ENCODE data around the gene ENPP1. TPM values are rescaled to one million over a fixed set of nuclear protein-coding genes. Genes with fewer than 3 reads are reported as not detected.

ENPP1 gene
- total RNA-seq, 1 experiment from 2014 or later, result 29.7 TPM

DNA sequence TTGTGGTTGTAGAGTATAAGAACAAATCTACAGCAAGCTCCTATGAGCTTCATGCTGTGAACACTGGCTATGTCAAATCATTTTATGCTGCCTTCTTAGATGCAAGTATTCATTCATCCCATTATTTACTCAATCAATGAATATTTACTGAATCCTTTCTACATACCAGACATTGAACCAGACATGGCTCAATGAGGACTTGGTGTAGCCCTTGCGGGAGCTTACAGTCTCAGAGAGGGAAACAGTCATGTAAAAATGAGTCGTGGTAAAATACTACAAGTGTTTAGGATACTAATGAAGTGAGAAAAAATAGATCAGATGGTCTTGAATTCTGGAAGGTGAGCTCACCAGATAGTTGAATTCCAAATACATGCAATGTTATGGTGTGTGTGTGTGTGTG lies 44.8 kb upstream of the ENPP1 start:
- ATAC-seq (no peak), DNase-seq (ENCODE audit: low spot score) (no peak)
- no peaks in the 10 kb centered on the region for H3K36me3 Mint-ChIP-seq

GRCh38 chr6:131763749-131764148 lies 44.1 kb upstream of the ENPP1 start:
- CTCF ChIA-PET, result no interaction called here
- POLR2A ChIA-PET, result no interaction called here
- Mint-ChIP-seq H3K36me3 (no peaks in the 10 kb centered on the region), H3K9me3 (no peaks in the 10 kb centered on the region), H3K4me1 (no peaks in the 10 kb centered on the region), H3K27me3 (ENCODE audit: low read depth) (peaks cover 19% of the 10 kb centered on the region), H3K27ac (no peak overlapping the region), H3K4me3 (no peak overlapping the region)
- no peak for ATAC-seq
- DNase-seq (ENCODE audit: low spot score), result no peak
- TF ChIP-seq ZNF138 (CRISPR knock-in tag; conservative IDR thresholded peaks at IDR 0.05) (no peak), ATF1 (CRISPR knock-in tag; IDR thresholded peaks at IDR 0.05) (no peak), NR3C1 (CRISPR knock-in tag; conservative IDR thresholded peaks at IDR 0.05; ENCODE audit: low read depth) (no peak), EMX1 (CRISPR knock-in tag; IDR thresholded peaks at IDR 0.05) (no peak), ZNF281 (CRISPR knock-in tag; IDR thresholded peaks at IDR 0.05) (no peak)
- TF ChIP-seq, protein P1, sequence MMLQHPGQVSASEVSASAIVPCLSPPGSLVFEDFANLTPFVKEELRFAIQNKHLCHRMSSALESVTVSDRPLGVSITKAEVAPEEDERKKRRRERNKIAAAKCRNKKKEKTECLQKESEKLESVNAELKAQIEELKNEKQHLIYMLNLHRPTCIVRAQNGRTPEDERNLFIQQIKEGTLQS (CRISPR knock-in tag; conservative IDR thresholded peaks at IDR 0.05), result no peak
- TF ChIP-seq, protein P2, sequence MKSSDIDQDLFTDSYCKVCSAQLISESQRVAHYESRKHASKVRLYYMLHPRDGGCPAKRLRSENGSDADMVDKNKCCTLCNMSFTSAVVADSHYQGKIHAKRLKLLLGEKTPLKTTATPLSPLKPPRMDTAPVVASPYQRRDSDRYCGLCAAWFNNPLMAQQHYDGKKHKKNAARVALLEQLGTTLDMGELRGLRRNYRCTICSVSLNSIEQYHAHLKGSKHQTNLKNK (CRISPR knock-in tag; IDR thresholded peaks at IDR 0.05), result no peak
- TF ChIP-seq, protein P3, sequence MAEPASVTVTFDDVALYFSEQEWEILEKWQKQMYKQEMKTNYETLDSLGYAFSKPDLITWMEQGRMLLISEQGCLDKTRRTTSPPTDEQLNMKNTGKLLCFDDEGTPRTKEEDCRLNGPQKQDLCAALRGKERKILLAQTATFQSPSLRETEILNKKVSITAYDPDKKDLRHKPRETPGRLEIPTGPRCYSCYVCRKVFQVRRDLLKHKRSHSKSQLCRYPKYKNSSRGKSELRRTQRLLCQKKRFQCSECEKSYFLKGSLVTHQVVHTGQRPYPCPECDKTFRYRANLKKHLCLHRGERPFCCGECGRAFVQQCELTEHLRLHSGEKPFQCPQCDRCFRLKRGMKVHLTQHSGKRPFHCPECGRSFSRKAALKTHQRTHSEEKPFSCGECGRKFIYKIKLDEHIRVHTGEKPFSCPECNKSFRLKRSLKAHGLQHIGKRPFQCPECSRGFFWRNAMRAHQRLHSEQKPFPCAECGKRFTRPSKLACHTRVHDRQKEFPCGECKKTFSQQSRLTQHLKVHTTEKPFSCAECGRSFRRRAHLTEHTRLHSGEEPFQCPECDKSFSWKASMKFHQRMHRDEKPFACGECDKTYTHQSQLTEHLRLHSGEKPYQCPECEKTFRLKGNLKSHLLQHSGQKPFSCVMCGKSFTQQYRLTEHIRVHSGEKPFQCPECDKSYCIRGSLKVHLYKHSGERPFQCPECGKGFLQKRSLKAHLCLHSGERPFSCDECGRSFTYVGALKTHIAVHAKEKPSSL (CRISPR knock-in tag; conservative IDR thresholded peaks at IDR 0.05), result no peak

More for the DNA sequence above, 44.8 kb upstream of the ENPP1 start:
- Mint-ChIP-seq H3K4me1 (no peaks in the 10 kb centered on the region), H3K27me3 (ENCODE audit: low read depth) (peaks cover 15% of the 10 kb centered on the region), H3K4me3 (no peak overlapping the region), H3K27ac (no peak overlapping the region), H3K9me3 (no peaks in the 10 kb centered on the region)
- TF ChIP-seq, protein P4, sequence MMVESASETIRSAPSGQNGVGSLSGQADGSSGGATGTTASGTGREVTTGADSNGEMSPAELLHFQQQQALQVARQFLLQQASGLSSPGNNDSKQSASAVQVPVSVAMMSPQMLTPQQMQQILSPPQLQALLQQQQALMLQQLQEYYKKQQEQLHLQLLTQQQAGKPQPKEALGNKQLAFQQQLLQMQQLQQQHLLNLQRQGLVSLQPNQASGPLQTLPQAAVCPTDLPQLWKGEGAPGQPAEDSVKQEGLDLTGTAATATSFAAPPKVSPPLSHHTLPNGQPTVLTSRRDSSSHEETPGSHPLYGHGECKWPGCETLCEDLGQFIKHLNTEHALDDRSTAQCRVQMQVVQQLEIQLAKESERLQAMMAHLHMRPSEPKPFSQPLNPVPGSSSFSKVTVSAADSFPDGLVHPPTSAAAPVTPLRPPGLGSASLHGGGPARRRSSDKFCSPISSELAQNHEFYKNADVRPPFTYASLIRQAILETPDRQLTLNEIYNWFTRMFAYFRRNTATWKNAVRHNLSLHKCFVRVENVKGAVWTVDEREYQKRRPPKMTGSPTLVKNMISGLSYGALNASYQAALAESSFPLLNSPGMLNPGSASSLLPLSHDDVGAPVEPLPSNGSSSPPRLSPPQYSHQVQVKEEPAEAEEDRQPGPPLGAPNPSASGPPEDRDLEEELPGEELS (CRISPR knock-in tag; IDR thresholded peaks at IDR 0.05), result no peak
- TF ChIP-seq MLX (CRISPR knock-in tag; IDR thresholded peaks at IDR 0.05) (no peak), ATF1 (CRISPR knock-in tag; IDR thresholded peaks at IDR 0.05) (no peak), HMGXB4 (CRISPR knock-in tag; IDR thresholded peaks at IDR 0.05) (no peak), JUN (CRISPR knock-in tag; IDR thresholded peaks at IDR 0.05) (no peak), CBFB (CRISPR knock-in tag; IDR thresholded peaks at IDR 0.05; ENCODE audit: low read depth) (no peak), USF2 (CRISPR knock-in tag; IDR thresholded peaks at IDR 0.05) (no peak)
- TF ChIP-seq, protein P5, sequence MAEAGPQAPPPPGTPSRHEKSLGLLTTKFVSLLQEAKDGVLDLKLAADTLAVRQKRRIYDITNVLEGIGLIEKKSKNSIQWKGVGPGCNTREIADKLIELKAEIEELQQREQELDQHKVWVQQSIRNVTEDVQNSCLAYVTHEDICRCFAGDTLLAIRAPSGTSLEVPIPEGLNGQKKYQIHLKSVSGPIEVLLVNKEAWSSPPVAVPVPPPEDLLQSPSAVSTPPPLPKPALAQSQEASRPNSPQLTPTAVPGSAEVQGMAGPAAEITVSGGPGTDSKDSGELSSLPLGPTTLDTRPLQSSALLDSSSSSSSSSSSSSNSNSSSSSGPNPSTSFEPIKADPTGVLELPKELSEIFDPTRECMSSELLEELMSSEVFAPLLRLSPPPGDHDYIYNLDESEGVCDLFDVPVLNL (CRISPR knock-in tag; IDR thresholded peaks at IDR 0.05; ENCODE audit: borderline replicate concordance, low read depth), result no peak
- TF ChIP-seq, protein P1 (CRISPR knock-in tag; conservative IDR thresholded peaks at IDR 0.05), result no peak
- CTCF ChIA-PET, result no interaction called here
- POLR2A ChIA-PET, result no interaction called here

All from WTC11 (cell line).